Measurements from ENCODE around the gene NOCT. TPM values are rescaled to one million over a fixed set of nuclear protein-coding genes. Genes with fewer than 3 reads are reported as not detected.
"Not testable (repeated sequence)": the region's sequence is repeated elsewhere in the genome, so short reads cannot be mapped to it uniquely, and the experiment has no call there.

Gene NOCT
- total RNA-seq, 1 experiment from 2014 or later: 21.5 TPM

DNA sequence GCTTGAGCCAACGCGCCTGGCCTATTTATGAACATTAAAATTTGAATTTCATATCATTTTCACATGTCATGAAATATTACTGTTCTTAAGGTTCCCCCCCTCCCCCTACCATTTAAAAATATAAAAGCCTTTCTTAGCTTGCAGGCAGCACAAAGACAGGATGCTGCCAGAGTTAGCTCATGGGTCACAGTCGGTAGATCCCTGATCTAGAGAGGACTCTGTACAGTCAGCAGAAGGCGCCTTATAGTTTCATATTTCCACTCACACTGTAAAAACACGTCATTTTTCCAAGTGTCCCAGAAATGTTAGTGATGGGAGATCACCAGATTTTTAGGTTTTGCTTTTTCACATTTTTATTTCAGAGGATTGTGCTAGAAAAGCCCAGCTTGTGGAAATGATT is 12.2 kb downstream of the NOCT start:
- no peaks in the 10 kb centered on the region for H3K27me3 Mint-ChIP-seq (ENCODE audit: insufficient read depth, unreplicated experiment)
- POLR2A ChIA-PET: interaction anchor here (0.5 kb wide), 1 partner anchor 150 kb away, joined by 5 read pairs; the partner anchor contains the start of gene ELF2
- CTCF ChIA-PET: no interaction called here
- H3K4me3 ChIP-seq (ENCODE audit: low read depth, low read length): no peak overlapping the region
- peaks cover 69% of the 10 kb centered on the region for H3K36me3 Mint-ChIP-seq (ENCODE audit: insufficient read depth, unreplicated experiment)
- DNase-seq: no peak
- peaks cover 14% of the 10 kb centered on the region for H3K4me1 Mint-ChIP-seq (ENCODE audit: low read depth, unreplicated experiment)
- H3K4me1 ChIP-seq: peaks cover 7% of the 10 kb centered on the region; the same call in 1 of the 2 replicates
- no TSS peak for BruUV-seq (replicated peaks)
- no peak overlapping the region for H3K4me3 Mint-ChIP-seq (ENCODE audit: unreplicated experiment)
- no peaks in the 10 kb centered on the region for H3K27me3 ChIP-seq (replicated peaks; ENCODE audit: control insufficient read depth, insufficient read depth, low read length)
- H3K27ac Mint-ChIP-seq (ENCODE audit: unreplicated experiment): no peak overlapping the region
- TF ChIP-seq, protein P1, sequence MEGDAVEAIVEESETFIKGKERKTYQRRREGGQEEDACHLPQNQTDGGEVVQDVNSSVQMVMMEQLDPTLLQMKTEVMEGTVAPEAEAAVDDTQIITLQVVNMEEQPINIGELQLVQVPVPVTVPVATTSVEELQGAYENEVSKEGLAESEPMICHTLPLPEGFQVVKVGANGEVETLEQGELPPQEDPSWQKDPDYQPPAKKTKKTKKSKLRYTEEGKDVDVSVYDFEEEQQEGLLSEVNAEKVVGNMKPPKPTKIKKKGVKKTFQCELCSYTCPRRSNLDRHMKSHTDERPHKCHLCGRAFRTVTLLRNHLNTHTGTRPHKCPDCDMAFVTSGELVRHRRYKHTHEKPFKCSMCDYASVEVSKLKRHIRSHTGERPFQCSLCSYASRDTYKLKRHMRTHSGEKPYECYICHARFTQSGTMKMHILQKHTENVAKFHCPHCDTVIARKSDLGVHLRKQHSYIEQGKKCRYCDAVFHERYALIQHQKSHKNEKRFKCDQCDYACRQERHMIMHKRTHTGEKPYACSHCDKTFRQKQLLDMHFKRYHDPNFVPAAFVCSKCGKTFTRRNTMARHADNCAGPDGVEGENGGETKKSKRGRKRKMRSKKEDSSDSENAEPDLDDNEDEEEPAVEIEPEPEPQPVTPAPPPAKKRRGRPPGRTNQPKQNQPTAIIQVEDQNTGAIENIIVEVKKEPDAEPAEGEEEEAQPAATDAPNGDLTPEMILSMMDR (IDR thresholded peaks at IDR 0.05; ENCODE audit: insufficient read depth in 1 of 2, low read depth in 1 of 2, low read length in 1 of 2, severe bottlenecking in 1 of 2, unreplicated experiment in 1 of 2): no peak
- H3K36me3 ChIP-seq (ENCODE audit: control insufficient read depth, insufficient read depth, low read length): no peaks in the 10 kb centered on the region
- no peaks in the 10 kb centered on the region for H3K9me3 Mint-ChIP-seq (ENCODE audit: unreplicated experiment)
- no peaks in the 10 kb centered on the region for H3K9me3 ChIP-seq
- intact Hi-C loops (cut with micrococcal nuclease; ENCODE audit: unreplicated experiment): no loop called here

DNA sequence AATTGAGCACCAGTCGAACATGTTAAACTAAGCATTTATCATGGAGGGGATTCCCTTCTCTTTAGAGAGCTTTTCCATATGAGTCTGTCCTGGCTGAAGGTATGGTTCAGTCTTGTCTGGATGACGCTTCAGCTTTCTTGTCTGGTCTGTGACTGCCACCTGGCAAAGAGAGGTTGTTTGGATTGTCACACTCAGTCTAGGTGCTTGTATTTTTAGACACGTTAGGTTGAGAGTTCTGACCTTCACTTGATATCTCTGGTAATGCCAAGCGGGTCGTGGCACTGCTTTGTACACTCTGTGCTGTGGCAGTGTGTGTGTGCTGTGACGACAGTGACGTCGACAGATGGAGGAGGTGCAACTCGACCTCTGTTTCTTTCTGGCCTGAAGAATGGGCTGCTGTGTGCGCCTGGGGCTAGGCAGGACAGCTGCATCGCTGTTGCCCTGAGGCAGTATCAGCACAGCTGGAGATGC is 12.6 kb downstream of the NOCT start:
- H3K9me3 Mint-ChIP-seq (ENCODE audit: unreplicated experiment): no peaks in the 10 kb centered on the region
- H3K27ac Mint-ChIP-seq (ENCODE audit: unreplicated experiment): no peak overlapping the region
- no peaks in the 10 kb centered on the region for H3K9me3 ChIP-seq
- TF ChIP-seq, protein P1 (IDR thresholded peaks at IDR 0.05; ENCODE audit: insufficient read depth in 1 of 2, low read depth in 1 of 2, low read length in 1 of 2, severe bottlenecking in 1 of 2, unreplicated experiment in 1 of 2): no peak
- peaks cover 7% of the 10 kb centered on the region; the same call in 1 of the 2 replicates for H3K4me1 ChIP-seq
- no peak overlapping the region for H3K4me3 Mint-ChIP-seq (ENCODE audit: unreplicated experiment)
- no peaks in the 10 kb centered on the region for H3K36me3 ChIP-seq (ENCODE audit: control insufficient read depth, insufficient read depth, low read length)
- peaks cover 69% of the 10 kb centered on the region for H3K36me3 Mint-ChIP-seq (ENCODE audit: insufficient read depth, unreplicated experiment)
- H3K27me3 ChIP-seq (replicated peaks; ENCODE audit: control insufficient read depth, insufficient read depth, low read length): no peaks in the 10 kb centered on the region
- no peaks in the 10 kb centered on the region for H3K27me3 Mint-ChIP-seq (ENCODE audit: insufficient read depth, unreplicated experiment)
- BruUV-seq (replicated peaks): no TSS peak
- H3K4me1 Mint-ChIP-seq (ENCODE audit: low read depth, unreplicated experiment): peaks cover 14% of the 10 kb centered on the region
- no peak overlapping the region for H3K4me3 ChIP-seq (ENCODE audit: low read depth, low read length)
- ChIA-PET CTCF (no interaction called here), POLR2A (interaction anchor here (0.5 kb wide), 1 partner anchor 149 kb away, joined by 5 read pairs; the partner anchor contains the start of gene ELF2)
- intact Hi-C loops (cut with micrococcal nuclease; ENCODE audit: unreplicated experiment): no loop called here
- peak in 1 of 2 experiments; percentile 45 for DNase-seq

DNA sequence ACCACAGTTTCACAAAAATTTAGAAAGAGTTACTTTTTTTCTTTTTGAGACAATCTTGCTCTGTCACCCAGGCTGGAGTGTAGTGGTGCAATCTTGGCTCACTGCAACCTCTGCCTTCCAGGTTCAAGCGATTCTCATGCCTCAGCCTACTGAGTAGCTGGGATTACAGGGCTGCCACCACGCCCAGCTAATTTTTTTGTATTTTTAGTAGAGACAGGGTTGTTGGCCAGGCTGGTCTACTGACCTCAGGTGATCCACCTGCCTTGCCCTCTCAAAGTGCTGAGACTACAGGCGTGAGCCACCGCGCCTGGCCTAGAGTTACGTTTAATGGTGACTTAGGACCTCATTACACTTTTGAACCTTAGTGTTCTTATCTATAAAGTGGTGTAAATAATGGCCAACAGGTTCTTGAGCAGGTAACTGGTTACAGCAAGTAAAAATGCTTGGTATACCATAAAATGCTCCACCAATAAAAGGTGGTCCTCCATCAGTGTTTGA is 14.3 kb downstream of the NOCT start:
- H3K9me3 Mint-ChIP-seq (ENCODE audit: unreplicated experiment); H3K27me3 Mint-ChIP-seq (ENCODE audit: insufficient read depth, unreplicated experiment); DNase-seq; H3K4me1 ChIP-seq; H3K27me3 ChIP-seq (replicated peaks; ENCODE audit: control insufficient read depth, insufficient read depth, low read length); H3K4me3 Mint-ChIP-seq (ENCODE audit: unreplicated experiment); H3K9me3 ChIP-seq; H3K36me3 ChIP-seq (ENCODE audit: control insufficient read depth, insufficient read depth, low read length); H3K27ac Mint-ChIP-seq (ENCODE audit: unreplicated experiment); BruUV-seq (replicated peaks); H3K4me3 ChIP-seq (ENCODE audit: low read depth, low read length): not testable (repeated sequence)
- ChIA-PET CTCF (interaction anchor here (0.5 to 1.6 kb wide), 24 partner anchors 9 to 271 kb away, joined by 3 to 18 read pairs (median 6); partner anchors contain the start of genes ELF2 and NAA15), POLR2A (interaction anchor here (0.7 to 1.0 kb wide), 2 partner anchors 11 to 15 kb away, joined by 3 read pairs; no protein-coding TSS in a partner anchor)
- H3K36me3 Mint-ChIP-seq (ENCODE audit: insufficient read depth, unreplicated experiment): peaks cover 70% of the 10 kb centered on the region
- intact Hi-C loops (cut with micrococcal nuclease; ENCODE audit: unreplicated experiment): loop anchor here (1.0 to 2.0 kb wide), 5 partner anchors 53 to 265 kb away; no protein-coding TSS in a partner anchor
- peaks cover 19% of the 10 kb centered on the region for H3K4me1 Mint-ChIP-seq (ENCODE audit: low read depth, unreplicated experiment)
